Panc1 (cell line): ENCODE data around the gene PPP4R3A. TPM values are rescaled to one million over a fixed set of nuclear protein-coding genes. Genes with fewer than 3 reads are reported as not detected.
"Not testable (repeated sequence)": the region's sequence is repeated elsewhere in the genome, so short reads cannot be mapped to it uniquely, and the experiment has no call there.

Experiments
- ATAC-seq: fragments of 200-7000 bp; cut with Tn5 transposase; 2 replicates; pipeline ENCODE4 v1.9.1; 2020; ENCODE audit warnings: mild to moderate bottlenecking, moderate library complexity
- BruUV-seq: library from RNA; stranded (reverse); fragments of 400-500 nt; replicated peaks from 2 replicates; lab custom pipeline; 2021; lab: Mats Ljungman, UMichigan
- CTCF ChIA-PET: fragments of 300-600 bp; sonication (Branson Sonifier 250); formaldehyde crosslinking; loops from one replicate; lab custom pipeline; 2022; ENCODE audit warnings: antibody characterized with exemption; lab: Charles Lee
- POLR2A ChIA-PET: fragments of 300-600 bp; sonication (Branson Sonifier 250); formaldehyde crosslinking; loops from one replicate; lab custom pipeline; 2022; ENCODE audit warnings: antibody characterized with exemption; lab: Charles Lee
- DNase-seq: peaks from one replicate; pipeline ENCODE4 v3.0.0-alpha.2; 2010; ENCODE audit warnings: low read depth, low spot score
- H3K27ac ChIP-seq: 2 replicates; pipeline ENCODE4 v1.5.1; 2011; ENCODE audit warnings: mild to moderate bottlenecking, low read length, inconsistent platforms
- H3K27me3 ChIP-seq: fragments of 200-500 bp; sonication (Bioruptor generic); 2 replicates; pipeline ENCODE4 v1.6.0; 2014; ENCODE audit warnings: low read length, inconsistent platforms; ENCODE audit not compliant: control insufficient read depth, insufficient read depth
- H3K36me3 ChIP-seq: fragments of 200-500 bp; sonication (Bioruptor generic); 2 replicates; pipeline ENCODE4 v1.5.1; 2014; ENCODE audit warnings: inconsistent platforms, mild to moderate bottlenecking, low read length, moderate library complexity; ENCODE audit not compliant: control insufficient read depth, insufficient read depth
- H3K4me1 ChIP-seq: 2 replicates; pipeline ENCODE4 v1.5.1; 2011; ENCODE audit warnings: inconsistent platforms, mild to moderate bottlenecking, low read length, moderate library complexity; ENCODE audit not compliant: control insufficient read depth, insufficient read depth
- H3K4me3 ChIP-seq, 2 experiments: 2 replicates each; pipeline ENCODE4 v1.5.1; 2011 to 2012; ENCODE audit warnings: low read depth in 2 of 2, low read length in 2 of 2, mild to moderate bottlenecking in 2 of 2, inconsistent platforms in 1 of 2, moderate library complexity in 1 of 2
- H3K9me3 ChIP-seq: fragments of 200-500 bp; sonication (Bioruptor generic); 2 replicates; pipeline ENCODE4 v1.5.1; 2014; ENCODE audit warnings: low read depth, mild to moderate bottlenecking, inconsistent platforms, low read length, moderate library complexity; ENCODE audit not compliant: control insufficient read depth, insufficient read depth
- POLR2AphosphoS5 ChIP-seq: IDR thresholded peaks from 2 replicates; pipeline ENCODE4 v1.6.1; 2012; ENCODE audit warnings: mild to moderate bottlenecking, low read depth, low read length, moderate library complexity
- SIN3A ChIP-seq: IDR thresholded peaks from 2 replicates; pipeline ENCODE4 v1.6.1; 2012; ENCODE audit warnings: low read depth, mild to moderate bottlenecking, low read length, moderate library complexity, borderline replicate concordance; ENCODE audit not compliant: insufficient read depth
- TCF7L2 ChIP-seq: IDR thresholded peaks from 2 replicates; pipeline ENCODE4 v1.6.1; 2011; ENCODE audit warnings: mild to moderate bottlenecking, low read depth, low read length, inconsistent platforms
- in situ Hi-C: cut with HindIII; loops from 2 replicates; pipeline ENCODE4 v1.10.0; 2016; ENCODE audit warnings: low sequenced_read_pairs, low pct_unique_long_range_greater_than_20kb
- intact Hi-C: fragments of 100-400 bp; cut with micrococcal nuclease; formaldehyde crosslinking; loops from one replicate; pipeline ENCODE4 v1.10.0; 2022; ENCODE audit not compliant: unreplicated experiment
- total RNA-seq: library from RNA; stranded (reverse); gene quantifications from one replicate; pipeline ENCODE4 v1.2.1, GENCODE V29; 2021; ENCODE audit not compliant: unreplicated experiment
- TF ChIP-seq, protein P1 (sequence below), 2 experiments: IDR thresholded peaks; 2 replicates each; pipeline ENCODE4 v1.6.1; 2011 to 2012; ENCODE audit warnings: low read depth in 2 of 2, control low read depth in 1 of 2, low read length in 1 of 2, mild to moderate bottlenecking in 1 of 2, moderate library complexity in 1 of 2; ENCODE audit not compliant: insufficient read depth in 1 of 2
- TF ChIP-seq, protein P2 (sequence below): fragments of 450-650 bp; IDR thresholded peaks from 2 replicates; pipeline ENCODE4 v1.5.1; 2017; ENCODE audit warnings: mild to moderate bottlenecking

PPP4R3A gene
- total RNA-seq, 1 experiment from 2014 or later, result 54.8 TPM

DNA sequence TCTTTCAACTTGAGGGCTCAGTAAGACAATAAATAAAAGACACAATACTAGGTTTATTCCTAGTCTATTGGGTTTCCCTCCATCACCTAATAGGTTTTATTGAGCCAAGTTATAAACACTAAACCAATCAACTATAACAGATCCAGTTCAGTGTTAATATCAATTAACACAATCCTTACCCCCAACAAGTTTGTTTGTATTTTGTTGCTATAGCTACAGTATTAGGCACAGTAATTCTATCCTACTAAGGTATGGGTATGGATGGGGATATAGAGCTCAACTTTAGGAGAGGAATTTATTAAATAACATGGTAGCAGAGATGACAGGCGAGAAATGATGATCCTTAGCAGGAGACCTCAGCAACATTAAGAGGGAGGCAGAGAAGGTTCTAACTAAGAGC, 13.3 kb downstream of the PPP4R3A start:
- H3K4me1 ChIP-seq, result no peaks in the 10 kb centered on the region; the same call in none of the 2 replicates
- H3K9me3 ChIP-seq, result no peaks in the 10 kb centered on the region
- TF ChIP-seq SIN3A (no peak), TCF7L2 (no peak), POLR2AphosphoS5 (no peak)
- TF ChIP-seq, protein P1, sequence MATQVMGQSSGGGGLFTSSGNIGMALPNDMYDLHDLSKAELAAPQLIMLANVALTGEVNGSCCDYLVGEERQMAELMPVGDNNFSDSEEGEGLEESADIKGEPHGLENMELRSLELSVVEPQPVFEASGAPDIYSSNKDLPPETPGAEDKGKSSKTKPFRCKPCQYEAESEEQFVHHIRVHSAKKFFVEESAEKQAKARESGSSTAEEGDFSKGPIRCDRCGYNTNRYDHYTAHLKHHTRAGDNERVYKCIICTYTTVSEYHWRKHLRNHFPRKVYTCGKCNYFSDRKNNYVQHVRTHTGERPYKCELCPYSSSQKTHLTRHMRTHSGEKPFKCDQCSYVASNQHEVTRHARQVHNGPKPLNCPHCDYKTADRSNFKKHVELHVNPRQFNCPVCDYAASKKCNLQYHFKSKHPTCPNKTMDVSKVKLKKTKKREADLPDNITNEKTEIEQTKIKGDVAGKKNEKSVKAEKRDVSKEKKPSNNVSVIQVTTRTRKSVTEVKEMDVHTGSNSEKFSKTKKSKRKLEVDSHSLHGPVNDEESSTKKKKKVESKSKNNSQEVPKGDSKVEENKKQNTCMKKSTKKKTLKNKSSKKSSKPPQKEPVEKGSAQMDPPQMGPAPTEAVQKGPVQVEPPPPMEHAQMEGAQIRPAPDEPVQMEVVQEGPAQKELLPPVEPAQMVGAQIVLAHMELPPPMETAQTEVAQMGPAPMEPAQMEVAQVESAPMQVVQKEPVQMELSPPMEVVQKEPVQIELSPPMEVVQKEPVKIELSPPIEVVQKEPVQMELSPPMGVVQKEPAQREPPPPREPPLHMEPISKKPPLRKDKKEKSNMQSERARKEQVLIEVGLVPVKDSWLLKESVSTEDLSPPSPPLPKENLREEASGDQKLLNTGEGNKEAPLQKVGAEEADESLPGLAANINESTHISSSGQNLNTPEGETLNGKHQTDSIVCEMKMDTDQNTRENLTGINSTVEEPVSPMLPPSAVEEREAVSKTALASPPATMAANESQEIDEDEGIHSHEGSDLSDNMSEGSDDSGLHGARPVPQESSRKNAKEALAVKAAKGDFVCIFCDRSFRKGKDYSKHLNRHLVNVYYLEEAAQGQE (IDR thresholded peaks at IDR 0.05; ENCODE audit: insufficient read depth in 1 of 2, low read depth in 2 of 2, low read length in 1 of 2), result no peak
- TF ChIP-seq, protein P2, sequence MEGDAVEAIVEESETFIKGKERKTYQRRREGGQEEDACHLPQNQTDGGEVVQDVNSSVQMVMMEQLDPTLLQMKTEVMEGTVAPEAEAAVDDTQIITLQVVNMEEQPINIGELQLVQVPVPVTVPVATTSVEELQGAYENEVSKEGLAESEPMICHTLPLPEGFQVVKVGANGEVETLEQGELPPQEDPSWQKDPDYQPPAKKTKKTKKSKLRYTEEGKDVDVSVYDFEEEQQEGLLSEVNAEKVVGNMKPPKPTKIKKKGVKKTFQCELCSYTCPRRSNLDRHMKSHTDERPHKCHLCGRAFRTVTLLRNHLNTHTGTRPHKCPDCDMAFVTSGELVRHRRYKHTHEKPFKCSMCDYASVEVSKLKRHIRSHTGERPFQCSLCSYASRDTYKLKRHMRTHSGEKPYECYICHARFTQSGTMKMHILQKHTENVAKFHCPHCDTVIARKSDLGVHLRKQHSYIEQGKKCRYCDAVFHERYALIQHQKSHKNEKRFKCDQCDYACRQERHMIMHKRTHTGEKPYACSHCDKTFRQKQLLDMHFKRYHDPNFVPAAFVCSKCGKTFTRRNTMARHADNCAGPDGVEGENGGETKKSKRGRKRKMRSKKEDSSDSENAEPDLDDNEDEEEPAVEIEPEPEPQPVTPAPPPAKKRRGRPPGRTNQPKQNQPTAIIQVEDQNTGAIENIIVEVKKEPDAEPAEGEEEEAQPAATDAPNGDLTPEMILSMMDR, result no peak
- ATAC-seq (no peak), DNase-seq (no peak)
- CTCF ChIA-PET, result no interaction called here
- BruUV-seq, result no TSS peak
- intact Hi-C loops (no loop called here), in situ Hi-C loops (no loop called here)
- no peak overlapping the region for H3K4me3 ChIP-seq
- H3K36me3 ChIP-seq, result no peaks in the 10 kb centered on the region
- no peak overlapping the region for H3K27ac ChIP-seq
- no peaks in the 10 kb centered on the region for H3K27me3 ChIP-seq
- POLR2A ChIA-PET, result no interaction called here

DNA sequence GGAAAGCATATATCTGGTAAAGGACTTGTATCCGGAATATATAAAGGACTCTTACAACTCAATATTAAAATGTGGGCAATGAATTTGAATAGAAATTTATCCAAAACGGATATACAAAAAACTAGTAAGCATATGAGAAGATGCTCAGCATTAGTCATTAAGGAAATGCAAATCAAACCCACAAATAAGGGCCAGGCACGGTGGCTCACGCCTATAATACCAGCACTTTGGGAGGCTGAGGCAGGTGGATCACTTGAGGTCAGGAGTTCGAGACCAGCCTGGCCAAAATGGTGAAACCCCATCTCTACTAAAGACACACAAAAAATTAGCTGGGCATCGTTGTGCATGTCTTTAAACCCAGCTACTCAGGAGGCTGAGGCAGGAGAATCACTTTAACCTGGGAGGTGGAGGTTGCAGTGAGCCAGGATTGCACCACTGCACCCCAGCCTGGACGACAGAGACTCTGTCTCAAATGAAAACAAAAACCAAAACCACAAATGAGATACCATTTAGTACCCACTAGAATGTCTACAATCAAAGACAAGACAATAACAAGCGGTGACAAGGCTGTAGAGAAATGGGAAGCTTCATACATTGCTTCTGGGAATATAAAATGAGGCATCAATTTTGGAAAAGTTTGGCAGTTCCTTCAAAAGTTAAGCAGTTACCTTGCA, 15.6 kb downstream of the PPP4R3A start:
- H3K4me1 ChIP-seq, CTCF ChIA-PET, DNase-seq, ATAC-seq, H3K36me3 ChIP-seq, in situ Hi-C loops, H3K4me3 ChIP-seq, H3K27ac ChIP-seq, BruUV-seq, intact Hi-C loops, POLR2A ChIA-PET, H3K27me3 ChIP-seq, H3K9me3 ChIP-seq: not testable (repeated sequence)

DNA sequence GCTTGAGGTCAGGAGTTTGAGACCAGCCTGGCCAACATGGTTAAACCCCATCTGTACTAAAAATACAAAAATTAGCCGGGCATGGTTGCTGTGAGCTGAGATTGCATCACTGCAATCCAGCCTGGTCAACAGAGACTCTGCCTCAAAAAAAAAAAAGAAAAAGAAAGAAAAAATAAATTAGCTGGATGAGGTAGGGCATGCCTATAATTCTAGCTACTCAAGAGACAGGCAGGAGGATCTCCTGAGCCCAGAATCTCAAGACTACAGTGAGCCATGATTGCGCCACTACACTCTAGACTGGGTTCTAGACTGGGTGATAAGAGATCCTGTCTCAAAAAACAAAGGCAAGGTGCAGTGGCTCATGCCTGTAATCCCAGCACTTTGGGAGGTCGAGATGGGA, 16.9 kb downstream of the PPP4R3A start:
- no peak overlapping the region for H3K4me3 ChIP-seq
- TF ChIP-seq, protein P1 (IDR thresholded peaks at IDR 0.05; ENCODE audit: insufficient read depth in 1 of 2, low read depth in 2 of 2, low read length in 1 of 2), result no peak
- TF ChIP-seq SIN3A (no peak), TCF7L2 (no peak), POLR2AphosphoS5 (no peak)
- TF ChIP-seq, protein P2, result no peak
- in situ Hi-C loops (no loop called here), intact Hi-C loops (no loop called here)
- POLR2A ChIA-PET, result no interaction called here
- H3K4me1 ChIP-seq, result no peaks in the 10 kb centered on the region; the same call in none of the 2 replicates
- BruUV-seq, result no TSS peak
- no peak overlapping the region for H3K27ac ChIP-seq
- CTCF ChIA-PET, result no interaction called here
- ATAC-seq, result no peak
- H3K27me3 ChIP-seq, result no peaks in the 10 kb centered on the region
- no peaks in the 10 kb centered on the region for H3K9me3 ChIP-seq
- H3K36me3 ChIP-seq, result no peaks in the 10 kb centered on the region; the same call in 1 of the 2 replicates
- DNase-seq, result no peak
